HG03097 (cell line): ENCODE data around the gene CDH2.
"Not testable (repeated sequence)": the region's sequence is repeated elsewhere in the genome, so short reads cannot be mapped to it uniquely, and the experiment has no call there.

Experiments used
- ATAC-seq: cut with Tn5 transposase; IDR thresholded peaks from one replicate; pipeline ENCODE4 v1.9.1; 2021; ENCODE audit not compliant: unreplicated experiment, low FRiP score

The CDH2 gene

GRCh38 chr18:27950648-27951228, 226.2 kb downstream of the CDH2 start:
- ATAC-seq = no peak

DNA sequence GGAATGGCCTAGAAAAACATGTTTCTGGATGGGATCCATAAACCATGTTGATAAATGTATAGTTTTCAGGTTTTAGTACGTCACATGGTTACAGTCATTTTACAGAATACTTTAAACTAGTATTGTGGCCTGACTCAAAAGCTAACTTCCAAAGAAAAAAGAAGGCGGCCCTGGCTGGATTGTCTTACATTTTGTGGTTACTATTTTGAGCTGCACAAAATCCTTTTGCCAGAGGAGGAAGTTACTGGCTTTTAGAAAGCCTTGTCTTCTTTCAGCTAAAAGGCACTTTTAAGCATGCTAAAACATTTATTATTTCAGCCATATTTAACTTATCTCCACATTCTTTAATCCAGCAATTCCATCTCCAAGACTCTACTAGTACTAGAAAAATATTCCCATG, 227.9 kb downstream of the CDH2 start:
- ATAC-seq = no peak

DNA sequence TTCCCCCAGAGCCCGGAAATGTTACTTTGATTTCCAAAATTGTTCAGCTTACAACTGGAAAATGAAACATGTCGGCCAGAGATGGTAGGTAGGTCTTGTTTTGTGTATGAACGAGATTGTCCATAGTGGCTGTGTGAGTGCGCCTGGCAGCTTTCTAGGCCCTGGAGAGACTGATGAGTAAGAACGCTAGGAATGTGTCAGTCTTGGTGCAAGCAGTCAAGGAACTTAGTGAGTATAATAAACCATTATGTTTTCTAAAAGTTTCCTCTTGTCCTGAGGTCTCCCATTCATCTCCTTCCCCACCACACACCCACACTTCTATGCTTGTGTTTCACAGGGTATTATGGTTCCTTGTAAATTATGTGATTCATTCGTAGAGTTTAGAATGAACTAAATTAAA, 234.2 kb downstream of the CDH2 start:
- no peak for ATAC-seq

DNA sequence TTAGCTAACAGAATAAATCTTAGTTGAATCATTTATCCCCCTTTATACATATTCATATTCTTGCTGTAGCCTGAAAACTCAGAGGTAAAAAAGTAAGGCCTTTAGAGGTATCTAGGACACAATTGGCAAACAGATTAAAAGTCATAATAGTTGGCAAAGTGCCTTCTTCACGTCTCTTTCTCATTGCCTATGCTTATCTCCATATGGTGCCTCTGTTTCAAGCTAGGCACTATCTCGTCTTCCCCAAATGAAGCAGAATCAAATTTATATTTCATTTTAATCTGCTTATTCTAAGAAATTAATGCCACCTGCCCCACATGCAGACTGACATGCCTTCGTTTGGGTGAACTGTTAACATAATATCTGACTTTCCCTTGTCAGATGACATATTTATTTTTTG, 245.4 kb downstream of the CDH2 start:
- ATAC-seq = no peak

DNA sequence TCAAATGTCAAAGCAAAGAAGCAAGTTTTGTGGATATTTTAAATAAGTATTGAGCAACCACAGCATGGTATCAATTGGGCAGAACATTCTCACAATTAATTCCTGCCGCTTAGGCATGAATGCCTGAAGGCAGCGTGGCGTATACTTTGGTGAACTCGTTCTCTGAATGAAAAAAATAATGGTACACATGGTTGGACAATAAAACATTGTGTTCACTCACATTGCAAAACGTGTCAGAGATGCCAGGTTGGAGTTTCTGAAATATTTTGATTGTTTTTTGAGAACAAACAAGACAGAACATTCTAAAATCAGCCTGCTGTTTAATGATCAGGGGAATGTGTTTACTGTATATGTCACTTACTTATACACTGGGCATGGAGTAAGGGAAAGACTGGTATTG, 254.2 kb downstream of the CDH2 start:
- ATAC-seq = no peak

GRCh38 chr18:27921904-27922751, 254.8 kb downstream of the CDH2 start:
- no peak for ATAC-seq

DNA sequence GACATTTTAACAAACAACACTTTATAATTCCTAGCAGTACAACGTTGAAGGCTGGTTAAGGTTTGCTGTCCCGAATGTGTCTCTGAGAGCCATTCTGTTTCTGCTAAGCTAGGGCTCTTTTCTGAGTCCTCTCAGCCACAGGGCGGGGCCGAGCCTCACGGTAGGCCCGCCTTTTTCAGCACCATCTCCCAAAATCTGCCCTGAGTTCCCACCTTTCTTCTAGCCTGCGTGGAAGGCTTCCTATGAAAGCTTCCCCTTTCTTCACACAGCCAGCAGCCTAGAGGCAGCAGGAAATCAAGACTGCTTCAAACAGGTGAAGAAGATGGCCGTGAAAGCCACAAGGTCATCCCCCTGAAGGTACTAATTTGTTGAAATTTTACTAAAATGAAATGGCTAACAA, 255.5 kb downstream of the CDH2 start:
- no peak for ATAC-seq

- ATAC-seq = no peak
Measured at GRCh38 chr18:27920836-27921235, 256.1 kb downstream of the CDH2 start.

DNA sequence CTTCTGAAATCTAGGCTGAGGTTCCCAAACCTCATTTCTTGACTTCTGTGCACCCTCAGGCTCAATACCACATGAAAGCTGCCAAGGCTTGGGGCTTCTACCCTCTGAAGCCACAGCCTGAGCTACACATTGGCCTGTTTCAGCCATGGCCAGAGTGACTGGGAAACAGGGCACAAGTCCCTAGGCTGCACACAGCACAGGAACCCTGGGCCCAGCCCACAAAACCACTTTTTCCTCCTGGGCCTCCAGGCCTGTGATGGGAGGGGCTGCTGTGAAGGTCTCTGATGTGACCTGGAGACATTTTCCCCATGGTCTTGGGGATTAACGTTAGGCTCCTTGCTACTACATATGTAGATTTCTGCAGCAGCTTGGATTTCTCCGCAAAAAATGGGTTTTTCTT, 270.7 kb downstream of the CDH2 start:
- ATAC-seq = not testable (repeated sequence)

DNA sequence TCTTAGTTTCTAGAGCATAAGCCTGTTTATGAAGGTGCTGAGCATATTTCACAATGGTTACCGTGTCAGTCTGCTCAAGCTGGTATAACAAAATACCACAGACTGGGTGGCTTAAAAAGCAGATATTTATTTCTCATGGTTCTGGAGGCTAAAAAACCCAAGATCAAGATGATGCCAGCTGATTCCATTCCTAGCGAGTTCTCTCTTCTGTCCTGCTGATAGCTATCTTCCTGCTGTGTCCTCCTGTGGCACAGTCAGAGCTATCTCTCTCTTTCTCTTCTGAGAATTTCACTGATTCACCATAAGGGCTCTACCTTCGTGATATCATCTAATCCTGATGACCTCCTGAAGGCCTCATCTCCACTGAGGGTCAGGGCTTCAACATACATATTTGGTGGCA, 273.0 kb downstream of the CDH2 start:
- ATAC-seq = no peak

- no peak for ATAC-seq
Measured at GRCh38 chr18:27901424-27902226, 275.3 kb downstream of the CDH2 start.
